ENCODE results near the gene JAML. TPM values are rescaled to one million over a fixed set of nuclear protein-coding genes. Genes with fewer than 3 reads are reported as not detected.

JAML gene
- total RNA-seq, 3 donors from 2014 or later: 7.5 to 15.0 (median 7.7) TPM

GRCh38 chr11:118243993-118244762, 19.4 kb upstream of the JAML start:
- TF ChIP-seq, protein P1, sequence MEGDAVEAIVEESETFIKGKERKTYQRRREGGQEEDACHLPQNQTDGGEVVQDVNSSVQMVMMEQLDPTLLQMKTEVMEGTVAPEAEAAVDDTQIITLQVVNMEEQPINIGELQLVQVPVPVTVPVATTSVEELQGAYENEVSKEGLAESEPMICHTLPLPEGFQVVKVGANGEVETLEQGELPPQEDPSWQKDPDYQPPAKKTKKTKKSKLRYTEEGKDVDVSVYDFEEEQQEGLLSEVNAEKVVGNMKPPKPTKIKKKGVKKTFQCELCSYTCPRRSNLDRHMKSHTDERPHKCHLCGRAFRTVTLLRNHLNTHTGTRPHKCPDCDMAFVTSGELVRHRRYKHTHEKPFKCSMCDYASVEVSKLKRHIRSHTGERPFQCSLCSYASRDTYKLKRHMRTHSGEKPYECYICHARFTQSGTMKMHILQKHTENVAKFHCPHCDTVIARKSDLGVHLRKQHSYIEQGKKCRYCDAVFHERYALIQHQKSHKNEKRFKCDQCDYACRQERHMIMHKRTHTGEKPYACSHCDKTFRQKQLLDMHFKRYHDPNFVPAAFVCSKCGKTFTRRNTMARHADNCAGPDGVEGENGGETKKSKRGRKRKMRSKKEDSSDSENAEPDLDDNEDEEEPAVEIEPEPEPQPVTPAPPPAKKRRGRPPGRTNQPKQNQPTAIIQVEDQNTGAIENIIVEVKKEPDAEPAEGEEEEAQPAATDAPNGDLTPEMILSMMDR (IDR thresholded peaks at IDR 0.05): no peak
- DNase-seq (no peak), ATAC-seq (no peak)
- Histone ChIP-seq H3K4me3 (no peak overlapping the region), H3K36me3 (ENCODE audit: low read depth) (no peaks in the 10 kb centered on the region), H3K4me1 (ENCODE audit: low read depth) (peaks cover 25% of the 10 kb centered on the region), H3K9me3 (no peaks in the 10 kb centered on the region)
- intact Hi-C loops (cut with DNase I, micrococcal nuclease): no loop called here

GRCh38 chr11:118243161-118243560, 18.4 kb upstream of the JAML start:
- intact Hi-C loops (cut with DNase I, micrococcal nuclease): no loop called here
- Histone ChIP-seq H3K4me3 (no peak overlapping the region), H3K9me3 (no peaks in the 10 kb centered on the region), H3K36me3 (ENCODE audit: low read depth) (no peaks in the 10 kb centered on the region), H3K4me1 (ENCODE audit: low read depth) (peaks cover 28% of the 10 kb centered on the region)
- TF ChIP-seq, protein P1 (IDR thresholded peaks at IDR 0.05): no peak
- ATAC-seq: no peak
- no peak for DNase-seq

DNA sequence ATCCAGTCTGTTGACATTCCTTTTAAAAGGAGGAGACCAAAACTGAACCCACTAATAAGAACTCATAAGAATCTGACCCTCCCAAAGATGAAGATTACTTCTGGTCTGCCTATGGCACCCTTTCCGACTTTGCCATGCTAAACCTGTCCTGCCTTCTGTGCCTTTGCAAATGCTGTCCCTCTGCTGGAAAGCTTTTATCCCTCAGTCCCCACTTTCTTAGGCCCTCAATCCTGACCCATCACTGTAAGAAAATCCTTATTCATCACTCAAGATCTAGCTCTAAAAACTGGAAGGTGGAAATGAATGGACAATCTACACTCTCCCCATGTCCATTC, 16.9 kb upstream of the JAML start:
- Histone ChIP-seq H3K4me1 (ENCODE audit: low read depth) (peaks cover 21% of the 10 kb centered on the region), H3K36me3 (ENCODE audit: low read depth) (no peaks in the 10 kb centered on the region), H3K9me3 (no peaks in the 10 kb centered on the region), H3K4me3 (no peak overlapping the region)
- TF ChIP-seq, protein P1 (IDR thresholded peaks at IDR 0.05): no peak
- ATAC-seq (no peak), DNase-seq (no peak)
- intact Hi-C loops (cut with DNase I, micrococcal nuclease): no loop called here

DNA sequence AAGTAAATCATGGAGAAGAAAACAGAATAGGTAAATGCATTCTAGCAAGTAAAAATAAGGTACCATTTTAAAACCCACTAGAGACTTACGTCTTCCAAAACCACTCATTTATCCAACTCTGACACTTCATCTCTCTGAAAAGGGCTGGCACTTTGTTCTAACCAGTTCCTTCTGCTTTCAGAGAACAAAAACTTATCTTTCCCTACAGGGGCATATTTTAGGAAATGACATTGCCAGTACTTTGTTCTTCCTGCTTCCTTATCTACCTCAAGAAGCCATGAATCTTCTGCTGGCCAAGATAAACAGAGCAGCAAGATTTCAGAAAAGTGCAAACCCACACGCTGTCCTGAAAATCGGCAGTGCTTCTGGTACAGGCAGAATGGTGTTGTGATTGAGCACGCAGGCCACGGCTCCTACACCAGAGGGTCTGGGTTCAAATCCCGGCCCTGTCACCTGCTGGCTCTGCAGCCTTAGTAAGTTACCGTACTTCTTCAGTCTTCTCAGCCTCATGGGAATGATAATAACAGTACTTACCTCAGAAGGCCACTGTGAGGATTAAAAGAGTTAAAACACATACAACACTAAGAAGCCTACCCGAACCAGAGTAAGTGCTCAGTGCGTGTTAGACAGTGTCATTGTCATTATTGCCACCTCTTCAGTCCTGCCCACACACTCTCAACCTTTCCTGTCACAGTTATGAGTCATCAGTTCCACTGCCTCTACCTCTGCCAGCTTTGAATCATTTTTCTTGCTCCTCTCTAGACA, 16.4 kb upstream of the JAML start:
- TF ChIP-seq, protein P1 (IDR thresholded peaks at IDR 0.05): no peak
- Histone ChIP-seq H3K4me1 (ENCODE audit: low read depth) (peaks cover 16% of the 10 kb centered on the region), H3K9me3 (no peaks in the 10 kb centered on the region), H3K36me3 (ENCODE audit: low read depth) (no peaks in the 10 kb centered on the region), H3K4me3 (no peak overlapping the region)
- peak in 2 of 3 donors; percentile 49 to 59 for DNase-seq
- ATAC-seq: peak; percentile 90
- intact Hi-C loops (cut with DNase I, micrococcal nuclease): no loop called here

DNA sequence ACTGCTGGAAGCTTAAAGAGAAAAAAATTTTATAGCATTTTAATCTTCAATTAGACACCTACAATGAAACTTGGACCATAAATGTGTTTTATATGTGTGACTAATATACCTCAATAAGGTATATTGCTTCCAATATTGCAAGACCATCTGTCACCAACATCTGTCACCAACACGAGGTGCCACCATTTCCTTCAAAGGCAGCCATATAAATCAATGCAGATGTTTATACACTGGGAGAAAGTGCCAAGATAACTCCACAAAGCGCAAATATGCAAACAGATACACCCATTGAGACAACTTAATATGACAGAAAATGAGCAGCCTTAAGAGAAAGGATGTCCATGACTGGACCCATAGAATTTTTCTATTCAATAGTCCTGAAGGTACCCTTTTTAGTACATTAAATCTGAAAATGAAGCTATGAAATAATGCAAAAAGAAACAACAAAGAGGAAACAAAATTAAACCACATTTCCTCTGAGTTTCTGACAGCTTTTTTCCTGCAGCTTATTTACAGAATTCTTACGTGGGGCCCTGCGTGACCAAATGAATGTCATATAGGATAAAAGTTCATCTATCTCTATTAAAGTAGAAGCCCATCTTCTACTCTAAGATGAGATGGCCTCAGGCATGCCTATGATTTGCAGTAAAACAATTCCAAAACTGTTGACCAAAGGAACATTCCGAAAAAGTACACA, 14.8 kb upstream of the JAML start:
- H3K9me3 ChIP-seq: no peaks in the 10 kb centered on the region
- H3K36me3 ChIP-seq (ENCODE audit: low read depth): no peaks in the 10 kb centered on the region
- H3K4me1 ChIP-seq (ENCODE audit: low read depth): peaks cover 14% of the 10 kb centered on the region
- TF ChIP-seq, protein P1 (IDR thresholded peaks at IDR 0.05): no peak
- intact Hi-C loops (cut with DNase I, micrococcal nuclease): no loop called here
- DNase-seq (peak in 1 of 3 donors; percentile 53), ATAC-seq (peak; percentile 70)
- H3K4me3 ChIP-seq: no peak overlapping the region
